Gastrocnemius medialis (tissue), 4 donors: ENCODE measurements around the gene TBC1D2. TPM values are rescaled to one million over a fixed set of nuclear protein-coding genes. Genes with fewer than 3 reads are reported as not detected.

Source experiments
- ATAC-seq, 2 donors: fragments of 150-250 bp; one replicate each; pipeline ENCODE4 v1.9.1; 2016
- DNase-seq, 2 donors: peaks; one replicate each; pipeline ENCODE4 v3.0.0-alpha.2; 2019
- H3K27ac ChIP-seq, 4 donors: fragments of 200-600 bp; sonication (generic); 1 replicate in 1 of 4; 2 replicates in 3 of 4; pipeline ENCODE4 v1.5.1; 2016 to 2018; ENCODE audit warnings: mild to moderate bottlenecking in 2 of 4, moderate library complexity in 1 of 4
- H3K27me3 ChIP-seq, 3 donors: fragments of 200-600 bp; sonication (generic) in 2 of 3; 1 replicate in 1 of 3; 2 replicates in 2 of 3; pipeline versions ENCODE4 v1.5.1 to v1.6.0; 2016 to 2019; ENCODE audit warnings: mild to moderate bottlenecking in 1 of 3, moderate library complexity in 1 of 3
- H3K36me3 ChIP-seq, 2 donors: fragments of 200-600 bp; sonication (generic) in 1 of 2; one replicate each; pipeline ENCODE4 v1.5.1; 2017 to 2018
- H3K4me1 ChIP-seq, 2 donors: fragments of 200-600 bp; sonication (generic) in 1 of 2; one replicate each; pipeline ENCODE4 v1.5.1; 2016 to 2017; ENCODE audit warnings: mild to moderate bottlenecking in 2 of 2
- H3K4me3 ChIP-seq, 4 donors: fragments of 200-600 bp; sonication (generic) in 3 of 4; 1 replicate in 1 of 4; 2 replicates in 3 of 4; pipeline ENCODE4 v1.5.1; 2016 to 2019; ENCODE audit warnings: mild to moderate bottlenecking in 2 of 4
- H3K9me3 ChIP-seq, 3 donors: fragments of 200-600 bp; sonication (generic) in 2 of 3; 1 replicate in 1 of 3; 2 replicates in 2 of 3; pipeline ENCODE4 v1.5.1; 2016 to 2019
- POLR2A ChIP-seq, 2 donors: fragments of 450-650 bp; IDR thresholded peaks; one replicate each; pipeline ENCODE4 v1.6.1; 2017; ENCODE audit warnings: antibody characterized with exemption in 2 of 2, mild to moderate bottlenecking in 2 of 2, moderate library complexity in 2 of 2
- in situ Hi-C, 4 donors: fragments of 200-750 bp; cut with MboI; loops; one replicate each; pipeline versions ENCODE4 v1.15.0 to v1.8.0; 2017; ENCODE audit warnings: low sequenced_read_pairs in 4 of 4
- intact Hi-C: fragments of 100-400 bp; cut with DNase I; formaldehyde crosslinking; loops from one replicate; pipeline ENCODE4 v1.15.1; 2023; ENCODE audit warnings: low total_unique reads
- total RNA-seq, 4 donors: library from RNA; depleted of rRNA; stranded (reverse); fragments of >200 nt; gene quantifications; one replicate each; pipeline versions ENCODE4 v1.1.0 to v1.2.3, GENCODE V29; 2016
- TF ChIP-seq, protein P1 (sequence below), 5 experiments: fragments of 450-650 bp in 3 of 5; fragments of 200-600 bp in 2 of 5; sonication (generic) in 2 of 5; IDR thresholded peaks in 4 of 5; conservative IDR thresholded peaks in 1 of 5; 1 replicate in 4 of 5; 2 replicates in 1 of 5; pipeline ENCODE4 v1.5.1; 2016 to 2019; ENCODE audit warnings: antibody characterized with exemption in 5 of 5, mild to moderate bottlenecking in 3 of 5, moderate library complexity in 3 of 5

TBC1D2 gene
- total RNA-seq, 4 donors from 2014 or later = 0.66 to 2.9 (median 1.6) TPM

DNA sequence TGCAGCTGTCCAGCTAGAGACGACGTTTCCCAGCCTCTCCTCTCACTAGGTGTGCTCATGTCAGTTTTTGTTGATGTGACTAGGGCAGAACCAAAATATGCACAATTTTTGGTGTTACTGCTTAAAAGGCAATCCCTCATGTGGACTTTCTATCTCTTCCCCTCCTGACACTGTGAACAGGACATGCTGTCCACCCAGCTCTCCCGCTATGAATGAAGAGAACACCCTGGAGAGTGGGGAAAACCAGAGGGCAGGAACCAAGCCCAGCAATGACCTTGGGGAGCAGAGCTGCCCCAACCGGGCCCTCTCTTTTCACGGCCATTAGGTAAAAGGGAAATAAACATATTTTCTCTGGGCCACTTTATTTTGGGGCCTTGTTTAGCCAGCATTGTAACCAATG is 46.7 kb upstream of the TBC1D2 start:
- DNase-seq (no peak), ATAC-seq (no peak)
- TF ChIP-seq POLR2A (IDR thresholded peaks at IDR 0.05) = no peak
- TF ChIP-seq, protein P1, sequence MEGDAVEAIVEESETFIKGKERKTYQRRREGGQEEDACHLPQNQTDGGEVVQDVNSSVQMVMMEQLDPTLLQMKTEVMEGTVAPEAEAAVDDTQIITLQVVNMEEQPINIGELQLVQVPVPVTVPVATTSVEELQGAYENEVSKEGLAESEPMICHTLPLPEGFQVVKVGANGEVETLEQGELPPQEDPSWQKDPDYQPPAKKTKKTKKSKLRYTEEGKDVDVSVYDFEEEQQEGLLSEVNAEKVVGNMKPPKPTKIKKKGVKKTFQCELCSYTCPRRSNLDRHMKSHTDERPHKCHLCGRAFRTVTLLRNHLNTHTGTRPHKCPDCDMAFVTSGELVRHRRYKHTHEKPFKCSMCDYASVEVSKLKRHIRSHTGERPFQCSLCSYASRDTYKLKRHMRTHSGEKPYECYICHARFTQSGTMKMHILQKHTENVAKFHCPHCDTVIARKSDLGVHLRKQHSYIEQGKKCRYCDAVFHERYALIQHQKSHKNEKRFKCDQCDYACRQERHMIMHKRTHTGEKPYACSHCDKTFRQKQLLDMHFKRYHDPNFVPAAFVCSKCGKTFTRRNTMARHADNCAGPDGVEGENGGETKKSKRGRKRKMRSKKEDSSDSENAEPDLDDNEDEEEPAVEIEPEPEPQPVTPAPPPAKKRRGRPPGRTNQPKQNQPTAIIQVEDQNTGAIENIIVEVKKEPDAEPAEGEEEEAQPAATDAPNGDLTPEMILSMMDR (IDR thresholded peaks at IDR 0.05 in 4 of 5, conservative IDR thresholded peaks at IDR 0.05 in 1 of 5) = no peak
- H3K36me3 ChIP-seq = no peaks in the 10 kb centered on the region
- no peak overlapping the region for H3K4me3 ChIP-seq
- H3K27me3 ChIP-seq = no peaks in the 10 kb centered on the region
- no peaks in the 10 kb centered on the region for H3K9me3 ChIP-seq
- in situ Hi-C loops = loop anchor here in 2 of 4 donors (25.0 kb wide), 1 partner anchor 460 kb away; no protein-coding TSS in a partner anchor
- no peak overlapping the region for H3K27ac ChIP-seq
- H3K4me1 ChIP-seq = no peaks in the 10 kb centered on the region
- intact Hi-C loops = no loop called here

DNA sequence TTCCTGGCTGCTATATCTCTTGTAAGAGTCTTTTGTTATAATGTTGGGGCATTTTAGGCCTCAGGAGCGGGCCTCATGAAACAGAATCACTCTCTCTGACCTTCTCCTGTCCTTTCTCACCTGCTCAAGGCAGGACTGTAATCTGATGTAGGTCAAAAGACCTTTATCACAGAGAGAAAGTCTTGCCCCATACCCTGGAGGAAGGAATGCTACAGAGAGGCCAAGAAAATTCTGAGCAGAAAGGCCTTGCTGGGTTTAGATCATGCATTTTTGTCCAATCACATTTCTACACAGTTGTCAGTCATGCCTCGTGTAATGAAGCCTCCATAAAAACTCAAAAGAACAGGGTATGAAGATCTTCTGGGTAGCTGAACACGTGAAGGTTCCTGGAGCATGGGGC is 45.2 kb upstream of the TBC1D2 start:
- Histone ChIP-seq H3K27me3 (no peaks in the 10 kb centered on the region), H3K9me3 (no peaks in the 10 kb centered on the region), H3K4me1 (no peaks in the 10 kb centered on the region), H3K27ac (no peak overlapping the region), H3K4me3 (no peak overlapping the region), H3K36me3 (no peaks in the 10 kb centered on the region)
- TF ChIP-seq, protein P1 (IDR thresholded peaks at IDR 0.05 in 4 of 5, conservative IDR thresholded peaks at IDR 0.05 in 1 of 5) = no peak
- TF ChIP-seq POLR2A (IDR thresholded peaks at IDR 0.05) = no peak
- in situ Hi-C loops = loop anchor here in 2 of 4 donors (25.0 kb wide), 1 partner anchor 462 kb away; no protein-coding TSS in a partner anchor
- intact Hi-C loops = no loop called here
- DNase-seq (no peak), ATAC-seq (no peak)

DNA sequence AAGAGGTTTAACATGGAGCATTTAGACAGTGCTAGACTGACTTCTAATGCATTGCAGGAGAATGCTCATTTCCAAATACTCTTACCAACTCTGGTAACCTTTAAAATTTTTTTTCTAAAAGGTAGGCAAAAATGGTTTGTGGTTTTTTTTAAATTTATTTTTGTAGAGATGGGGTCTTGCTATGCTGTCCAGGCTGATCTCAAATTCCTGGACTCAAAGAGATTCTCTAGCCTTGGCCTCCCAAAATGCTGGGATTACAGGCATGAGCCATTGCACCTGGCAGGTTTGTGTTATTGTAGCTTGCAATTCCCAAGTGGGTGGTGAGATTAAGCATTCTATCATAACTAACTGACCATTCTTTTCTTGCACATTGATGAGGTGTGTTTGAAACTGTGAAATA is 43.0 kb upstream of the TBC1D2 start:
- intact Hi-C loops (no loop called here), in situ Hi-C loops (no loop called here)
- Histone ChIP-seq H3K9me3 (no peaks in the 10 kb centered on the region), H3K4me3 (no peak overlapping the region), H3K27me3 (no peaks in the 10 kb centered on the region), H3K36me3 (no peaks in the 10 kb centered on the region), H3K27ac (no peak overlapping the region), H3K4me1 (no peaks in the 10 kb centered on the region)
- no peak for DNase-seq
- ATAC-seq = no peak
- TF ChIP-seq, protein P1 (IDR thresholded peaks at IDR 0.05 in 4 of 5, conservative IDR thresholded peaks at IDR 0.05 in 1 of 5) = no peak
- TF ChIP-seq POLR2A (IDR thresholded peaks at IDR 0.05) = no peak

DNA sequence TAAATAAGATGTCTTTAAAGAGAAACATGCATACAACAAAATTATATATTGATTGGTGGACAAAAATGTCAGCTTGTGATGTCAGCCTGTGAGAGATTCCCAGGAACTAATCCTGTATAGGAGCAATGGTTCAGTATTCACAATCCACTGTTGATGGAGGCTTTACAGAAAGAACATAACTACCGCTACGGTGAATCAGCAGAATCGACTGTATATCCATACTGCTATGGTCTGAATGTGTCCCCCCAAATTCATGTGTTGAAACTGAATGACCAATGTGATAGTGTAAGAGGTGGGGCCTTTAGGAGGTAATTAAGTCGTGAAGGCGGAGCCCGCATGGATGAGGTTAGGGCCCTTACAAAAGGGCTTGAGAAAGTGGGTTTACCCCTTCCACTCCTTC is 40.4 kb upstream of the TBC1D2 start:
- Histone ChIP-seq H3K27me3 (no peaks in the 10 kb centered on the region), H3K36me3 (no peaks in the 10 kb centered on the region), H3K4me3 (no peak overlapping the region), H3K9me3 (no peaks in the 10 kb centered on the region), H3K27ac (no peak overlapping the region), H3K4me1 (no peaks in the 10 kb centered on the region)
- in situ Hi-C loops = no loop called here
- DNase-seq (no peak), ATAC-seq (no peak)
- intact Hi-C loops = no loop called here
- TF ChIP-seq, protein P1 (IDR thresholded peaks at IDR 0.05 in 4 of 5, conservative IDR thresholded peaks at IDR 0.05 in 1 of 5) = no peak
- TF ChIP-seq POLR2A (IDR thresholded peaks at IDR 0.05) = no peak

DNA sequence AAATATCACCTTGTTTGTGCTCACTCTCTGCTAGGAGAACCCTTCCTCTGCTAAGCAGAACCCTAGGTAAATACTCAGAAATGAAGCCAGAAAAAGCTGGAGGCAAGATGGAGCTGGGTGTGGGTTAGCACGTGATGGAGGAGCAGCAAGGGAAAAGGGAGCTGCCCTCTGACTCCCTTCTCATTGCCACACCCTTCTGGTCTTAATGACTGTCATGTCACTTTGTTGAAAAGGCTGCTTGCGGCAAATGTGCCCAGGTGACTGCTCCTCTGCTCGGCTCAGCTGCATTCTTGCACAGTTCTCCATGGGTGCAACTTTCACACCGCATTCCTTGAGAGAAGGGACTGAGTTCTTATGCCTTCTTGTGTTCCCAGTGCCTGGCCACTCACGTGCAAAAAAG is 36.4 kb upstream of the TBC1D2 start:
- no peaks in the 10 kb centered on the region for H3K9me3 ChIP-seq
- intact Hi-C loops = no loop called here
- no peaks in the 10 kb centered on the region for H3K36me3 ChIP-seq
- TF ChIP-seq, protein P1 (IDR thresholded peaks at IDR 0.05 in 4 of 5, conservative IDR thresholded peaks at IDR 0.05 in 1 of 5) = no peak
- no peak for TF ChIP-seq POLR2A (IDR thresholded peaks at IDR 0.05)
- no peak overlapping the region for H3K4me3 ChIP-seq
- DNase-seq (no peak), ATAC-seq (no peak)
- H3K27ac ChIP-seq = no peak overlapping the region
- no peaks in the 10 kb centered on the region for H3K4me1 ChIP-seq
- H3K27me3 ChIP-seq = no peaks in the 10 kb centered on the region
- in situ Hi-C loops = no loop called here
